Nephron (organoid): Measurements from ENCODE around the gene TAX1BP3.

Experiments used
- H3K27ac Mint-ChIP-seq, 3 experiments: 2 replicates each; pipeline ENCODE4 v1.8.0; 2020; ENCODE audit warnings: mixed read lengths in 3 of 3, mild to moderate bottlenecking in 2 of 3, moderate library complexity in 1 of 3
- H3K27me3 Mint-ChIP-seq: 2 replicates; pipeline ENCODE4 v1.8.0; 2021; ENCODE audit warnings: low read depth, mild to moderate bottlenecking, moderate library complexity, mixed read lengths
- H3K36me3 Mint-ChIP-seq: 2 replicates; pipeline ENCODE4 v1.8.0; 2020; ENCODE audit warnings: low read depth, mixed read lengths
- H3K4me1 Mint-ChIP-seq: 2 replicates; pipeline ENCODE4 v1.8.0; 2020; ENCODE audit warnings: mixed read lengths
- H3K4me3 Mint-ChIP-seq, 3 experiments: 2 replicates each; pipeline ENCODE4 v1.8.0; 2020; ENCODE audit warnings: mild to moderate bottlenecking in 3 of 3, mixed read lengths in 3 of 3, moderate library complexity in 2 of 3
- H3K9me3 Mint-ChIP-seq: 2 replicates; pipeline ENCODE4 v1.8.0; 2020; ENCODE audit warnings: mixed read lengths
- CTCF ChIP-seq, 3 experiments: fragments of 200-600 bp; sonication (generic); IDR thresholded peaks; one replicate each; pipeline ENCODE4 v1.5.0; 2021; ENCODE audit warnings: antibody characterized with exemption in 3 of 3; ENCODE audit not compliant: unreplicated experiment in 3 of 3

Gene TAX1BP3

GRCh38 chr17:3657874-3658783 lies 10.2 kb downstream of the TAX1BP3 start:
- Mint-ChIP-seq H3K4me3 (no peak overlapping the region), H3K9me3 (no peaks in the 10 kb centered on the region), H3K4me1 (peaks cover 5% of the 10 kb centered on the region), H3K27ac (no peak overlapping the region), H3K27me3 (no peaks in the 10 kb centered on the region), H3K36me3 (peaks cover 7% of the 10 kb centered on the region)
- no peak for TF ChIP-seq CTCF (IDR thresholded peaks at IDR 0.05; ENCODE audit: unreplicated experiment in 3 of 3)

GRCh38 chr17:3657588-3657869 lies 10.8 kb downstream of the TAX1BP3 start:
- peaks cover 5% of the 10 kb centered on the region for H3K4me1 Mint-ChIP-seq
- H3K4me3 Mint-ChIP-seq: no peak overlapping the region
- TF ChIP-seq CTCF (IDR thresholded peaks at IDR 0.05; ENCODE audit: unreplicated experiment in 3 of 3): no peak
- no peaks in the 10 kb centered on the region for H3K27me3 Mint-ChIP-seq
- no peak overlapping the region for H3K27ac Mint-ChIP-seq
- no peaks in the 10 kb centered on the region for H3K9me3 Mint-ChIP-seq
- H3K36me3 Mint-ChIP-seq: peaks cover 4% of the 10 kb centered on the region

DNA sequence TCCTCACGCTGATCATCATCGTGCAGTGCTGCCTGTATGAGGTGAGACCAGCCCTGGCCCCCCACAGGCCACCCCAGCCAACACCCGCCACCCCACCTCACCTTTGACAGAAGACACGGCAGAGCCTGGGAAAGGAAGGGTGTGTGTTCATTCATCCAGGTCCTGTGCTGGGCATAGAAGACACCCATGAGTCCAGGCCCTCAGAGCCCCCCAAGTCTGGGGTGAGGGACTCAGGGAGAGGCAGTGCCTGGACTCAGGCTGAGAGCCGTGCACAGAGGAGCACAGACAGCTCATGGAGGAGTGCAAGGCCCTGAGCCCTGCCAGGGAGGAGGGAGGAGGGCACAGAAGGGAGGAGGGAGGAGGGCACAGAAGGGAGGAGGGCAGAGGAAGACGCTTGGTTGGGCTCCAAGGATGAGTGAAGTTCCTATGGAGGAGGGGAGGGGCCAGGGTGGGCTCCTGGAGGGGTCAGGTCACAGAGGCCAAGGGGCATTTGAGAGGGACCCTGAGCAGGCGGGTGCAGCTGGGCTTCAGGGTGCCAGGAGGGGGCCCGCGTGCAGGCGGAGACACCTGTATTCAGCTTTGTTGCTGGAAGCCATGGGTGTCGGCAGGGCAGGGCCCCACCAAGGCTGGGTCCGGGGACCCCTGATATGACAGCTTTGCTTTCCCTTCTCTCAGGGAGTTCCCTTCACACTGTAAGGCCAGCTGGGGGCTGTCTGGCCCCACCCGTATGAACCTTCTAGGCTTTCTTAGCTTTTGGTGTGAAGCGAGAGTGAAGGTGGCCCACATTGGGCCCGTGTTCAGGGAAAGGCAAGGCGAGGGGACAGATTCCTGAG lies 11.4 kb downstream of the TAX1BP3 start:
- peaks cover 5% of the 10 kb centered on the region for H3K4me1 Mint-ChIP-seq
- peaks cover 4% of the 10 kb centered on the region for H3K36me3 Mint-ChIP-seq
- no peaks in the 10 kb centered on the region for H3K9me3 Mint-ChIP-seq
- H3K27me3 Mint-ChIP-seq: no peaks in the 10 kb centered on the region
- H3K4me3 Mint-ChIP-seq: no peak overlapping the region
- H3K27ac Mint-ChIP-seq: no peak overlapping the region
- no peak for TF ChIP-seq CTCF (IDR thresholded peaks at IDR 0.05; ENCODE audit: unreplicated experiment in 3 of 3)

DNA sequence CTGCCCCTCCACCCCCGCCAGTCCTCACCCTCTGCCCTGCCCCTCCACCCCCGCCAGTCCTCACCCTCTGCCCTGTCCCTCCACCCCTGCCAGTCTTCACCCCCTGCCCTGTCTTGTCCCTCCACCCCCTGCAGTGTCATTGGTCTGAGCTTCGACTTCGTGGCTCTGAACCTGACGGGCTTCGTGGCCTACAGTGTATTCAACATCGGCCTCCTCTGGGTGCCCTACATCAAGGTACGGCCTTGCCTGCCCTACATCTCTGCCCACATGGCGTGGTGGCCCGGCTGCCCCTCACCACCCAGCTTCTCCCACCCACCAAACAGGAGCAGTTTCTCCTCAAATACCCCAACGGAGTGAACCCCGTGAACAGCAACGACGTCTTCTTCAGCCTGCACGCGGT lies 12.0 kb downstream of the TAX1BP3 start:
- Mint-ChIP-seq H3K4me1 (peaks cover 5% of the 10 kb centered on the region), H3K36me3 (peaks cover 4% of the 10 kb centered on the region), H3K4me3 (no peak overlapping the region), H3K27me3 (no peaks in the 10 kb centered on the region), H3K27ac (no peak overlapping the region), H3K9me3 (no peaks in the 10 kb centered on the region)
- TF ChIP-seq CTCF (IDR thresholded peaks at IDR 0.05; ENCODE audit: unreplicated experiment in 3 of 3): no peak

- Mint-ChIP-seq H3K36me3 (no peaks in the 10 kb centered on the region), H3K4me1 (no peaks in the 10 kb centered on the region), H3K4me3 (no peak overlapping the region), H3K27ac (no peak overlapping the region), H3K9me3 (no peaks in the 10 kb centered on the region), H3K27me3 (no peaks in the 10 kb centered on the region)
- TF ChIP-seq CTCF (IDR thresholded peaks at IDR 0.05; ENCODE audit: unreplicated experiment in 3 of 3): no peak
Observed at GRCh38 chr17:3655766-3656165, 12.6 kb downstream of the TAX1BP3 start.
